Tibial nerve (tissue), 4 donors: ENCODE measurements around the gene UPK3A. TPM values are rescaled to one million over a fixed set of nuclear protein-coding genes. Genes with fewer than 3 reads are reported as not detected.
"Not testable (repeated sequence)": the region's sequence is repeated elsewhere in the genome, so short reads cannot be mapped to it uniquely, and the experiment has no call there.

Source experiments
- DNase-seq, 2 donors: peaks; one replicate each; pipeline ENCODE4 v3.0.0-alpha.2; 2019; ENCODE audit warnings: low spot score in 2 of 2
- H3K27ac ChIP-seq, 4 donors: fragments of 200-600 bp; sonication (generic) in 3 of 4; one replicate each; pipeline ENCODE4 v1.5.1; 2017 to 2019; ENCODE audit warnings: mild to moderate bottlenecking in 1 of 4
- H3K27me3 ChIP-seq, 2 donors: fragments of 200-600 bp; sonication (generic) in 1 of 2; one replicate each; pipeline versions ENCODE4 v1.5.1 to v1.6.0; 2017 to 2019
- H3K36me3 ChIP-seq, 3 donors: fragments of 200-600 bp; sonication (generic); one replicate each; pipeline ENCODE4 v1.5.1; 2018 to 2019
- H3K4me1 ChIP-seq, 4 donors: fragments of 200-600 bp; sonication (generic) in 3 of 4; one replicate each; pipeline ENCODE4 v1.5.1; 2017 to 2019
- H3K4me3 ChIP-seq, 4 donors: fragments of 200-600 bp; sonication (generic) in 3 of 4; one replicate each; pipeline ENCODE4 v1.5.1; 2017 to 2019; ENCODE audit warnings: mild to moderate bottlenecking in 1 of 4, moderate library complexity in 1 of 4
- H3K9me3 ChIP-seq, 4 donors: fragments of 200-600 bp; sonication (generic) in 3 of 4; one replicate each; pipeline ENCODE4 v1.5.1; 2017 to 2019
- CTCF ChIP-seq, 5 experiments: fragments of 200-600 bp in 3 of 5; fragments of 450-650 bp in 2 of 5; sonication (generic) in 3 of 5; IDR thresholded peaks; one replicate each; pipeline ENCODE4 v1.5.1; 2016 to 2019; ENCODE audit warnings: antibody characterized with exemption in 5 of 5, mild to moderate bottlenecking in 3 of 5, moderate library complexity in 2 of 5
- EP300 ChIP-seq, 2 donors: sonication (generic); formaldehyde crosslinking; IDR thresholded peaks; one replicate each; pipeline ENCODE4 v1.6.1; 2017; ENCODE audit warnings: antibody characterized with exemption in 2 of 2, mild to moderate bottlenecking in 1 of 2
- POLR2A ChIP-seq, 2 donors: fragments of 450-650 bp; IDR thresholded peaks; one replicate each; pipeline ENCODE4 v1.6.1; 2017; ENCODE audit warnings: antibody characterized with exemption in 2 of 2, mild to moderate bottlenecking in 2 of 2, moderate library complexity in 2 of 2
- WGBS, 2 donors: methylation state at CpG; one replicate each; pipeline ENCODE4 v1.1.5; 2018; 5-methylcytosine and 5-hydroxymethylcytosine counted together
- total RNA-seq, 4 donors: library from RNA; depleted of rRNA; stranded (reverse); fragments of >200 nt; gene quantifications; one replicate each; pipeline ENCODE4 v1.1.0, GENCODE V29; 2016

The UPK3A gene
- total RNA-seq, 4 donors from 2014 or later, result not detected

- H3K36me3 ChIP-seq, result no peaks in the 10 kb centered on the region
- DNase-seq, result no peak
These were observed 8.1 kb upstream of the UPK3A start for GRCh38 chr22:45276507-45277105.

GRCh38 chr22:45277720-45278119 lies 7.0 kb upstream of the UPK3A start:
- H3K36me3 ChIP-seq, DNase-seq, H3K9me3 ChIP-seq, H3K27me3 ChIP-seq, H3K4me3 ChIP-seq, H3K27ac ChIP-seq: not testable (repeated sequence)
- WGBS, 2 donors, result 82 to 83% methylated on average over 7 of the region's 7 CpGs
- peaks cover 0 to 20% (median 13%) of the 10 kb centered on the region in 4 donors for H3K4me1 ChIP-seq

More at GRCh38 chr22:45276507-45277105, 8.1 kb upstream of the UPK3A start:
- Histone ChIP-seq H3K27ac (no peak overlapping the region), H3K4me1 (peaks cover 0 to 32% (median 22%) of the 10 kb centered on the region in 4 donors), H3K9me3 (no peaks in the 10 kb centered on the region), H3K4me3 (no peak overlapping the region), H3K27me3 (no peaks in the 10 kb centered on the region)
- 88 to 90% methylated on average over 10 to 12 of the region's 12 CpGs for WGBS, 2 donors
- TF ChIP-seq POLR2A (IDR thresholded peaks at IDR 0.05) (no peak), CTCF (IDR thresholded peaks at IDR 0.05) (no peak), EP300 (IDR thresholded peaks at IDR 0.05) (no peak)

GRCh38 chr22:45278125-45278524 lies 6.6 kb upstream of the UPK3A start:
- DNase-seq, result no peak

GRCh38 chr22:45280587-45280980 lies 4.2 kb upstream of the UPK3A start:
- H3K36me3 ChIP-seq, result no peaks in the 10 kb centered on the region
- H3K27me3 ChIP-seq, result peaks cover 0 to 28% of the 10 kb centered on the region in 2 donors
- WGBS, 2 donors, result 96% methylated on average over 3 of the region's 3 CpGs
- DNase-seq, result no peak
- H3K4me3 ChIP-seq, result no peak overlapping the region
- H3K4me1 ChIP-seq, result peaks cover 0 to 36% (median 16%) of the 10 kb centered on the region in 4 donors
- H3K27ac ChIP-seq, result peak overlapping the region in 3 of 4 donors; percentile 10 to 74 (median 68)
- no peaks in the 10 kb centered on the region for H3K9me3 ChIP-seq
- TF ChIP-seq POLR2A (IDR thresholded peaks at IDR 0.05) (no peak), EP300 (IDR thresholded peaks at IDR 0.05) (no peak), CTCF (IDR thresholded peaks at IDR 0.05) (no peak)

More at GRCh38 chr22:45278125-45278524, 6.6 kb upstream of the UPK3A start:
- 80 to 93% methylated on average over 9 of the region's 9 CpGs for WGBS, 2 donors
- Histone ChIP-seq H3K27me3 (peaks cover 0 to 11% of the 10 kb centered on the region in 2 donors), H3K4me3 (no peak overlapping the region), H3K4me1 (peaks cover 0 to 20% (median 13%) of the 10 kb centered on the region in 4 donors), H3K27ac (no peak overlapping the region), H3K9me3 (no peaks in the 10 kb centered on the region), H3K36me3 (no peaks in the 10 kb centered on the region)
- TF ChIP-seq EP300 (IDR thresholded peaks at IDR 0.05) (no peak), POLR2A (IDR thresholded peaks at IDR 0.05) (no peak), CTCF (IDR thresholded peaks at IDR 0.05) (no peak)

GRCh38 chr22:45281010-45281409 lies 3.7 kb upstream of the UPK3A start:
- H3K9me3 ChIP-seq, result no peaks in the 10 kb centered on the region
- peaks cover 0 to 37% (median 16%) of the 10 kb centered on the region in 4 donors for H3K4me1 ChIP-seq
- no peak for DNase-seq
- H3K36me3 ChIP-seq, result no peaks in the 10 kb centered on the region
- TF ChIP-seq CTCF (IDR thresholded peaks at IDR 0.05) (no peak), EP300 (IDR thresholded peaks at IDR 0.05) (no peak), POLR2A (IDR thresholded peaks at IDR 0.05) (no peak)
- 78 to 81% methylated on average over 3 of the region's 3 CpGs for WGBS, 2 donors
- no peak overlapping the region for H3K4me3 ChIP-seq
- peaks cover 0 to 28% of the 10 kb centered on the region in 2 donors for H3K27me3 ChIP-seq
- no peak overlapping the region for H3K27ac ChIP-seq
